HG02571 (cell line): ENCODE results near the gene TFAP2E.

Source experiments
- ATAC-seq: cut with Tn5 transposase; IDR thresholded peaks from one replicate; pipeline ENCODE4 v1.9.1; 2021; ENCODE audit warnings: mild to moderate bottlenecking, moderate library complexity; ENCODE audit not compliant: unreplicated experiment

Gene TFAP2E

GRCh38 chr1:35592991-35593769 is 20.1 kb downstream of the TFAP2E start:
- no peak for ATAC-seq

- ATAC-seq = no peak
These were observed 21.1 kb downstream of the TFAP2E start for GRCh38 chr1:35594005-35594760.

DNA sequence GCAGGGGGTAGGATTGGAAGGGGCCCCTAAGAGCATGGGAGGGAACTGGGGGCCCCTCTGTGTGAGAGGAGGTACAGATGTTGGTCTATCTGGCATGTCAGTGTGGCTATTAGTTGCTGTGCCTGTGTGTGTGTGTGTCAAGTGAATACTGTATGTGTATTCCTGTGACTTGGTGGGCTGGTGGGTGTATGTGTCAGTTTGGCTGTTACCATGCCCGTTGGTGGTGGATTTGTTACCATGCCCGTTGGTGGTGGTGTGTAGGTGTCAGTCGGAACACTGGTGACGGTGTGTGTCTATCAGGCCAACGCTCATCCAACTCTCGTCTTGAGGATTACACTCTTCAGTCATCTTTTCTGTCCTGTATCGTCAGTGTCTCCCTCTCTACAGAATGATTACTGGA is 22.6 kb downstream of the TFAP2E start:
- ATAC-seq = no peak

DNA sequence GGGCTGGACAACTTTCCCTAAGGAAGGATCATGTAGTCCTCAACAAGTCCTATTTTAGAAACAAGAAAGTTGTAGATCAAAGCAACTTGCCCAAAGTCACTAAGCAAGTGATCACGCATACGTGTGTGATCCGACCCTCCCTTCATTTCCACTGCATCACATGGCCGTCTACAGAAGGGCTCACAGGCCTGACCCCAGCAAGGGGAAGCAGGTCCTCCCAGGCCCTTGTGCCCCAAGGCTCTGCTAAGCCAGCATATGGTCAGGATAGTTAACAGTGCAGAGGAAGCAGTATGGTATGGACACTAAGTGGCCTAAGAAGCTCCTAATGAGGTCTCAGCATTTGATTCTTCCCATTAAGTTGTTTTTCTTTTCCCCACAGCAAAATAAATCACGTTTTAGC is 24.8 kb downstream of the TFAP2E start:
- ATAC-seq = no peak

GRCh38 chr1:35598895-35599294 is 25.8 kb downstream of the TFAP2E start:
- no peak for ATAC-seq

GRCh38 chr1:35599411-35599810 is 26.3 kb downstream of the TFAP2E start:
- ATAC-seq = no peak

- no peak for ATAC-seq
These were observed 27.5 kb downstream of the TFAP2E start for GRCh38 chr1:35600593-35600992.

DNA sequence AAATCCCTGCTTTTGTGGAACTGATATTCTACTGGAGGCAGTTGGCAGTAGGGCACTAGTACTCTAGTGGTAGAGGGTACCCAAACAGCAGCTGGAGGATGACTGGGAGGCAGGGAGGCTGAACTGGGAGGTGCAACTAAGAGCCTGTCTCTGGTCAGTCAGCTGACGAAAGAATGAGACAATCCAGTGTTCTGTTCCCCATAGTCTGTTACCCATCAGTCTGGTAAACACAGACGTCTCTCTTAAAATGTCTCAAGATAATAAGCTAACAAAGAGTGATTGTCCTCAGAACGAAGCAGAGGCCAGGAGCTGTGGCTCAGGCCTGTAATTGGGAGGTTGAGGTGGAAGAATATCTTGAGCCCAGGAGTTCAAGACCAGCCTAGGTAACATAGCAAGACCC is 30.4 kb downstream of the TFAP2E start:
- ATAC-seq = no peak

GRCh38 chr1:35603941-35604340 is 30.8 kb downstream of the TFAP2E start:
- ATAC-seq = no peak

DNA sequence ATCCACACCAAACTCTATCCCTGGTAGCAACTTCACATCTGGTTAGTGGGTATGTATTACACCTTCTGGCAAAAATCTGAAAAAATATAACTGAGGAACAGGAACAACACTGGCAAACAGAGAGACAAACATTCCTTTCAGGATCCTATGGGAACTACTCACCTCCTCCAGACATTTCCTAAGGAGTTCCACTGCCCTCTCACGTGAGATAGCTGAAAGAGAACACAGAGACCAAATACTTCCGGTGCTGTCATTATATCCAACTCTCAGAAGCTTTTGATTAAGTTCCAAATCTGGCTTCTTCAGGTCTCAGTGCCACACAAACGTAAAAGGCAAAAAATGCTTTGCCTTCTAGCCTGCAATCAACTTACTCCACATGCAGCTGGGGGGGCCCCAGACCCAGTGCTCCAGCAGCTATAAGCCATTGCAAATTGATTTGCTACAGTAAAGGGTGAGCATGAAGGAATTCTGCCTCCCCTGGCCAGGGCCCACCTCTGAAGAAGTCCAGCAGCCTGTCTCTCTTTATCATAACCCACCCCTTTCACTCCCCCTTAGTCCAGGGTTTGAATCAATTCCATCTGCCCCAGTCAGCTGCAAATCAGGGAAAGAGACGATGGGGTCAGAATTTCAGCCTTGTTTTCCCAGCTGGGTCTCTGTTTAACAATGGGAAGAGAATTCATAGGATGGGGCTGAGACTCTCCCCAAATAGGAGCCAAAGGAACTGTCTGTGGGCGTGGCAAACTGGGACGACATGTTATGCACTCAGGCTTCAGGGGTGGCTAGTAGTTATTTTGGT is 32.2 kb downstream of the TFAP2E start:
- ATAC-seq = no peak

DNA sequence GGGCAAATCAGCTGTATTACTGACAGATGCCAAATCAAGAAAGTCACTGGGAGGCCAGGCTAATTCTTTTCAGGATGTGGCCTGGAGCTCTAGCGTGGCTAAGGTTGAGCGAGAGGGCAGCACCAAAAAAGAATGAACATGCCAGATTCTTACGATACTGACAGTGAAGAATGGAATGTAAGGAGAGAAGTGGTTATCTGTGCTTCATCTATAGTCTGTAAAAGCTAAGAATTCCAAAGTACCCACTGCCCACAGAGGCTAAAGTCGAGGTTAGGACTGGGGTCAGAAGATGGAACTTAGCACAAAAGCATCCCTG is 32.7 kb downstream of the TFAP2E start:
- no peak for ATAC-seq

GRCh38 chr1:35611655-35612054 is 38.5 kb downstream of the TFAP2E start:
- ATAC-seq = no peak

GRCh38 chr1:35615440-35615839 is 42.3 kb downstream of the TFAP2E start:
- no peak for ATAC-seq

DNA sequence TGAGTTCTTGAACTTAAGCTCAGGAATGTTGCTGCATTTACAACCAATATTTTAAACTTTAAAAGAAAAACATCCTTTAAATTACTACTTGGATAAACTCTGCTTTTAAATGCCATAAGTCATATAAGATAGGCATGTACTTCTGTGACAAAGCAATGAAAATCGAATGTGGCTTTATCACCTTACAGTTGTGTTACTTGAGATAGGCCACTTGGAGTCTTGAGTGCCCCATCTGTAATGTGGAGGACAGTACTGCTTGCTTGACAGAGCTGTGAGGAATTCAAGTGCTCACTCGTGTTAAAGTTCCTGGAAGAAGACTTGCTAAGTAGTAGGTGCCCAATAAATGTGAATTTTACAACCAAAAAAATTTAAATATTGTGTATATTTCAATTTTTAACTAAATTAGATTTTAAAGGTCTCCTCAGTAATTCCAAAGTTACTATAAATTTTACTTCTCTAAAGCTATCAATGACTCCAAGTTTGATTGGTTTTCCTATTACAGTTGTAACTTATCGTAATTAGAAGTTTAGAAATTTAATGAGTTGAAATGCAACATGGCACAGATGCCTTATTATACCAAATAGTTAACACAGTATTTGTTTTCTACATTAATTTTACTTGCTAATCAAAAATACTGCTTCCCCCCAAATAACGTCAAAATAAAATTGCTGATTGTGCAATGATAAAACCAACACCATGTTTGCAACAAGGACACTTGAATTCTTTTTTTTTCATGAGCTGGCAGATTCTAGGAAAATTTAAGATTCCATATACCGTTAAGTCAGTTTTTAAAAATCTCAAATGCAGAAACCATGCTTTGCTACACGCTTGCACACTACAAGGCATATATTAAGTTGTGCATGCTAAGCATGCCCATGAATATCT is 46.4 kb downstream of the TFAP2E start:
- ATAC-seq = no peak

DNA sequence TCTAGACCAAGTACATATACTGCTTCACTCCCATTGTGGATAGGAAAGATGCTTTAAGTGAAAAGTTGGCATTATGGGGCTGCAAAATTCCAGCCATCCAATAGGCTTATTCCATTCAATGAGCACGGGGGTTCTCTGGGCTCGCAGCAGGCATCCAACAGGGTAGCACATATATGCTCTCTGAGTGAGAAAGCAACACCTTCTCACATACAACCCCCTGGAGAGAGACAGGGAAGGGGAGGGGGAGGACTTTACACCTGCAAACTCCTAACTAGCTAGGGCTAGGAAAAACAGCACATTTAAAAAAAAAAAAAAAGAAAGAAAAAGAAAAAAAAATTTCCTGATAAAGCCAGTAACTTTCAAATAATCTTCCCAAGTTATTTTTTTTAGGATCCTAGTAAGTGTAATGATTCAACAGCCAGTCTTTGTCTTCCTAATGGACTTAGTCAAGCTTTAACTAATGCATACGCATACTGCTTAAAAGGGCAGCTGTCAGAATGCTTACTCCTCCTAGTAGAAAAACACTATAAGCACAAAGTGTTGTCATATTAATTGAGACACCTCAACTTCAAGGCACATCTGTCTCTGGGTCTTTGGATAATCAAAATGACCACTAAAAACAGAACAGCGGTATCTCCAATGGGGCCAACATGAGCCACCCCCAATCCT is 49.5 kb downstream of the TFAP2E start:
- ATAC-seq = no peak

- no peak for ATAC-seq
These were observed 50.7 kb downstream of the TFAP2E start for GRCh38 chr1:35623832-35624231.

DNA sequence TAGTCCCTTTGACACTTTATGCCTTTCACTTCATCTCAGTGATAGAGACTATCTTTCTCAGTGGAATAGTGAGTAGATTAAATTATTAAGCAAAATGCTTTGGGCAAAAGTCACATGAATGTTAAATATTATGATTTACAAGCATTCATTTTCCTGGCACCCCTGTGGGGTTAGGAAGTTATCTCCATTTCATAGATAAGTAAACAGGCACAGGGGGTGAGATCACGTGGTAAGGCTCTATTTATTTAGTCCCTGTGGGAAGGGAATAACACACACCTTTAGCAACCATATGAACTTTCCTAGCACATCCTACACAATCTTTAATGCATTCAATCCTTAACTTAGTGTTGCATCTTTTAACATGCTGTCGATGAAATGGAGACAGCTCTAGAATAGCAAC is 55.9 kb downstream of the TFAP2E start:
- no peak for ATAC-seq

DNA sequence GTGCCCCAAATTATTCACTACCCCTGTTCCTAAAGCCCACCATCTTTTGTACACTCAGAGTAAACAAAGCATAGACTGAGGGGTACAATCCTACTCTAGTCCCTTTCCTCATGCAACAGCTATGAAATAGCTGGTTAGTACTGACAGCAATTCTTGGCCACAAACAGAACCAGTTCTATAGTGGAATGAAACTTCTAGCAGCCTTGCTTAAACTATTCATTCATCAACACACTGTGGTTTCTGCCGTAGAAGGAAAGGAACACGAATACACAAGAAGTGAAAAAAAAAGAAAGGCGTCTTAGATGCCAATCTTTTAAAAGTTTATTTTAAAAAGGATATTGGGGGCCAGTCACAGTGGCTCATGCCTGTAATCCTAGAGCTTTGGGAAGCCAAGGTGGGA is 58.3 kb downstream of the TFAP2E start:
- ATAC-seq = no peak

- no peak for ATAC-seq
These were observed 60.4 kb downstream of the TFAP2E start for GRCh38 chr1:35633547-35633946.

- no peak for ATAC-seq
These were observed 64.3 kb downstream of the TFAP2E start for GRCh38 chr1:35637401-35637809.
